GM19023 (cell line): Measurements from ENCODE around the gene ANKRD31.
"Not testable (repeated sequence)": the region's sequence is repeated elsewhere in the genome, so short reads cannot be mapped to it uniquely, and the experiment has no call there.

Experiments
- ATAC-seq: cut with Tn5 transposase; IDR thresholded peaks from one replicate; pipeline ENCODE4 v1.9.1; 2021; ENCODE audit warnings: mild to moderate bottlenecking, moderate library complexity; ENCODE audit not compliant: unreplicated experiment

ANKRD31 gene

GRCh38 chr5:75161508-75161907, 75.2 kb downstream of the ANKRD31 start:
- ATAC-seq: not testable (repeated sequence)

DNA sequence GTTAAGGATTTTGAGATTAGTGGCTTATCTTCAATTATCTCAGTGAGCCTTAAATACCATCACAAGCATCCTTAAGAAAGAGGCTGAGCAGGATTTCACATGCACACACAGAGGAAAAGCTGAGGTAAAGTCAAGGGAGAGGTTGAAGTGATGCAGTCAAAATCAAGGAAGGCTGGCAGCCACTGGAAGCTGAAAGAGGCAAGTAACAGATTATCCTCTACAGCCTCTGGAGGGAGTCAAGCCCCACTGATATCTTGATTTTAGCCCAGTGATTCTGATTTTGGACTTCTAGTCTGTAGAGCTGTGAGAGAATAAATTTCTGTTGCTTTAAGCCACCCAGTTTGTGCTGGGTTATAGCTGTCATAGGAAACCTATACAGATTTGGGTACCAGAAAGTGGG, 80.1 kb downstream of the ANKRD31 start:
- no peak for ATAC-seq

DNA sequence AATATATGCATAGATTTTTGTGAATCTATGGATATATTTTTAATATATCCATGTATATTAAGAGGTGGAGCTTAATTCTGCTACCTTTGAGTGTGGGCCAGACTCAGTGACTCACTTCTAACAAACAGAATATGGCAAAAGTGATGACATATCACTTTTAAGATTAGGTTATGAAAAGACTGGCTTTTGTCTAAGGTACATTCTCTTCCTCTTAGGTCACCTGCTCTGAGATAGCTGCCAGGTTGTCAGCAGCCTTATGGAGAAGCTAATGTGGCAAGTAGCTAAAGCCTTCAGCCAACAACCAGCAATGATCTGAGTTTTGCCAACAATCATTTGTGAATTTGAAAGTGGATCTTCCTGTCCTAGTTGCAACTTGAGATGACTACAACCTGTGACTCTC, 83.8 kb downstream of the ANKRD31 start:
- ATAC-seq: no peak

DNA sequence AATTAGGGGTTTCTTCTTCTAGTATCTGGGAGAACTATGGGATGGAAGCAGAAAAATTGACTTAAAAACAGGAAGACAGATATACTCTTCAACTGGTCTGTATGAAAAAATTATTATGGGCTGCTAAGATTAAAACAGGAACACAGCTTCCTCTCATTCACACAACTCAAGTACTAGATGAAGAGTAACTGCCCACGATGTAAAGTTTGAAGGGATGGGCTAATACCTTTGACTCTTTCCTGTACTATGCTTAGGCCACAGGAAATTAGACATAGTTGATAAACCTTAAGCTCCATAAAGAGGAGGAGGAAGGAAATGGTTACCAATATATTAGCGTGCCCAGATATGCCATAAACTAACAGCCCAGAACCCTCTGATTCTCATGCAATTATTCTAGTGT, 88.6 kb downstream of the ANKRD31 start:
- no peak for ATAC-seq

DNA sequence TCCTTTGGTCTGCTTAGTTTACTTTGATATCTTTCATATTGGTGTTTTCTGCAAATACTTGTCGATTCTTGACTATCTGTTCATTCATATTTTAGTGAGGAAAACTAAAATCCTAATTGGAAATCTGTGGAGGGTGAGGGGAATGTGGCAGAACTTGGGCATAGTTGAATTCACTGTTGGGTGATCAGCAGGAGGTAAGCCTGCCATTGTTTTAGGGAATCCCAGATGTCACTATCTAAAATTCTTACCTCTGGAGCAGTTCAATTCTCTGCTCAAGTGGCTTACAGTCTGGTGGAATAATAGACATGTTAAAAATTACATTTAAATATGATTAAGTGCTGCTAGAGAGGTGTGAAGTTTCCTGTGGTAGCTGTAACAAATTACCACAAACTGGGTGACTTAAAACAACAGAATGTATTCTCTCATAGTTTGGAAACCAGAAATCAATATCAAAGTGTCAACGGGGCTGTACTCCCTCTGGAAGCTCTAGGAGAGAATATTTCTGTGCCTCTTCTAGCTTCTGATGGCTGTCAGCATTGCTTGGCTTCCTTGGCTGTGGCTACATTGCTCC, 94.0 kb downstream of the ANKRD31 start:
- no peak for ATAC-seq

- ATAC-seq: no peak
Measured at GRCh38 chr5:75140277-75140676, 96.4 kb downstream of the ANKRD31 start.

DNA sequence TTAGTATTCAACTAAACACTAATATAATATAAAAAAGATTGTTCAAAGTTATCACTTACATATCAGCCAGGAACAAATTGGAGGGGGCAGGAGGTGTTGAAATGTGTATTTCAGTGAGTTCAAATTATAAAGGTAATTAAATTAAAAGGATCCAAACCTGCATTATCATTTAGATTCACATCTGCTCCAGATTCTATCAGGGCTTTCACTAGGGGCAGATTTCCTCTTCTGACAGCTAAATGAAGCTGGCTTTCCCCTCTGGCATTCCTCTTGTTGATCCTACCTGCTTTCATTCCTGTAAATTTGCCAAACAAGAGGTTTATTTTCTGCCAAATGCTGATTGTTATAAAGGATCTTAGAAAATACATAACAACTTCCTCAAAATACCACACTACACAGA, 98.0 kb downstream of the ANKRD31 start:
- ATAC-seq: no peak

- no peak for ATAC-seq
Measured at GRCh38 chr5:75130818-75131349, 105.8 kb downstream of the ANKRD31 start.

GRCh38 chr5:75116856-75117255, 119.8 kb downstream of the ANKRD31 start:
- ATAC-seq: no peak

DNA sequence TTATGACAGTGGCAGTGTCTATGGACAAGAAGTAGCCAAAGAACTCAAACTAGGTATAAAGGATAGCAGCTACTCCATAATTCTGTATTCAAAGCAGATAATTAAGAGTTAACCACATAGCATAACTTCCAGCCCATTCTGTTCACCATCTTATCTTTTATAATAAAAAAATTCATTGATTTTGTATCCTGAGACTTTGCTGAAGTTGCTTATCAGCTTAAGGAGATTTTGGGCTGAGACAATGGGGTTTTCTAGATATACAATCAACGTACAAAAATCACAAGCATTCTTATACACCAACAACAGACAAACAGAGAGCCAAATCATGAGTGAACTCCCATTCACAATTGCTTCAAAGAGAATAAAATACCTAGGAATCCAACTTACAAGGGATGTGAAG, 122.4 kb downstream of the ANKRD31 start:
- ATAC-seq: not testable (repeated sequence)

DNA sequence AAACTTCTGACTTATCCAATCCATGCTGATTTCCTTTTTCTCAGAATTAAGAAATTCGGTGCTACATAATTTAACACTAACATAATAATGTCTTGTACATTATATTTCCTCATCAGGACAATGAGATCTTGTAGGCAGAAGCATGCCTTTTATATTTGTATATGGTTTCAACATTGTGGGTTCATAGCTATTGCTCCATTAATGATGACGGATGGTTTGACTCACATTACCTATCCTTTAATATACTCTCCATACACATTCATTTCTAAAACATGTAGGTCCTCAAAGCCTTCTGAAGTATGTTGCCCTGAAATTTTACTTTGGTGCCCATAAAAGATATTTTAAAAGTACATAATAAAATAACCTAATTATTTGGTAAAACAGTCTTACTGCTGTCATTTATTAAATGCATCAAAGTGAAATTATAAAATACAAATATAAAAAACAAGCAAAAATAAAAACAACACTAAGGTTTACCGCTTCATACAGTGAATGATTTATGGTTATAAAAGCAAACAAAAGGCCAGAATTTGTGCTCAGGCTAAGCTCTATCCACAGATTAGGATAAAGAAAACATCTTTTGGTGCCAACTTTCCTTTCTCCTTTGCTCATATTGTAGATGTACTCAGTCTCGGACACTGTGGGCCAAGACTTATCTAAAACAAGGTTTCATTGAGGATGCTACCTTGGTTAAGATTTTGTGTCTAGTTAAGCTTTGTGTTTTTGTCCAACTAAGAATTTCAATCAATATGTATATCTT, 123.1 kb downstream of the ANKRD31 start:
- no peak for ATAC-seq

DNA sequence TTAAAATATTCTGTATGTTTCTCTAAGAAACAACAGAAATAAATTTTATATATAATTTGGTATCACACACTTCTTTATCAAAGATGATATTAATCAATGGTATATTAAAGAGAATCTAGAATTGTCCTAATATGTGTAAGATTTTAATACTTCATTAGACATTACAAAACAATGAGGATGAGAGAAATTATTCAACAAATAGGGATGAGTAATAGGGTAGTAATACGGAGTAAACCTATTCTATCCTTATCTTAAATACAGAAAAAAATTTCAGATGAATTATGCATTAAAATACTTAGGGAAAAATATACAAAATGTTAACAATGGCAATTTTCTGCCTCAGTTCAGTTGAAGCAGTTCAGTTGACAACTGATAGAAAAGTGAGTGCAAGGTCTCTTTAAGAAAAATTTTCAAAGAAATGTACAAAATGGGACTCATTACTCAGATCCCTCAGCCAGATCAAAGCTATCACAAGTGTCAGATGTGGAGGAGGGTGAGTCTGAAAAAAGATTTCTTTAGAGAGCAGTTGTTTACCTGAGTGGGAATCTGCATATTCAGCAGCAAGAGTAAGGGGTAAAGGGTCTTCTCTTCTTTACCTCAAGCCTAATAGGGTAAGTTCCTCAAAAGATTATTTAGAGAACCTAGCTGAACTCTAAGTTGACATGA, 127.6 kb downstream of the ANKRD31 start:
- no peak for ATAC-seq

GRCh38 chr5:75108515-75108914, 128.2 kb downstream of the ANKRD31 start:
- ATAC-seq: no peak

GRCh38 chr5:75095956-75096355, 140.7 kb downstream of the ANKRD31 start:
- not testable (repeated sequence) for ATAC-seq

- ATAC-seq: no peak
Measured at GRCh38 chr5:75091597-75091996, 145.1 kb downstream of the ANKRD31 start.

- ATAC-seq: no peak
Measured at GRCh38 chr5:75089662-75090061, 147.0 kb downstream of the ANKRD31 start.

- no peak for ATAC-seq
Measured at GRCh38 chr5:75089137-75089536, 147.5 kb downstream of the ANKRD31 start.

- ATAC-seq: no peak
Measured at GRCh38 chr5:75088648-75089047, 148.0 kb downstream of the ANKRD31 start.

- ATAC-seq: no peak
Measured at GRCh38 chr5:75081510-75081909, 155.2 kb downstream of the ANKRD31 start.

GRCh38 chr5:75079346-75079745, 157.3 kb downstream of the ANKRD31 start:
- ATAC-seq: not testable (repeated sequence)

- ATAC-seq: no peak
Measured at GRCh38 chr5:75078027-75078426, 158.7 kb downstream of the ANKRD31 start.

GRCh38 chr5:75072061-75072460, 164.6 kb downstream of the ANKRD31 start:
- no peak for ATAC-seq
